Naive B cell (primary cell): ENCODE results near the gene AGAP2. TPM values are rescaled to one million over a fixed set of nuclear protein-coding genes. Genes with fewer than 3 reads are reported as not detected.
A peak's percentile ranks its signal among the peaks of the same experiment; 100 is the strongest.

ENCODE experiments used
- ATAC-seq, 2 donors: fragments of 150-1000 bp; cut with Tn5 transposase; 2 replicates each; pipeline ENCODE4 v1.10.0; 2021; ENCODE audit warnings: low read depth in 2 of 2, mild to moderate bottlenecking in 2 of 2, moderate library complexity in 2 of 2
- DNase-seq: peaks from one replicate; pipeline ENCODE4 v3.0.0; 2022
- H3K27ac Mint-ChIP-seq, 6 donors: one replicate each; pipeline ENCODE4 v1.8.0; 2020 to 2022; ENCODE audit warnings: mild to moderate bottlenecking in 6 of 6, mixed read lengths in 6 of 6, moderate library complexity in 5 of 6, inconsistent platforms in 2 of 6
- H3K27me3 Mint-ChIP-seq, 3 donors: one replicate each; pipeline ENCODE4 v1.8.0; 2021 to 2022; ENCODE audit warnings: mixed read lengths in 3 of 3, mild to moderate bottlenecking in 1 of 3
- H3K36me3 Mint-ChIP-seq, 2 donors: one replicate each; pipeline ENCODE4 v1.8.0; 2020 to 2022; ENCODE audit warnings: mixed read lengths in 2 of 2, inconsistent platforms in 1 of 2, mild to moderate bottlenecking in 1 of 2
- H3K4me1 Mint-ChIP-seq, 3 donors: one replicate each; pipeline ENCODE4 v1.8.0; 2020 to 2022; ENCODE audit warnings: mixed read lengths in 3 of 3, inconsistent platforms in 1 of 3, mild to moderate bottlenecking in 1 of 3, moderate library complexity in 1 of 3
- H3K4me3 Mint-ChIP-seq, 8 donors: one replicate each; pipeline ENCODE4 v1.8.0; 2020 to 2022; ENCODE audit warnings: mild to moderate bottlenecking in 8 of 8, mixed read lengths in 8 of 8, moderate library complexity in 8 of 8, inconsistent platforms in 2 of 8
- H3K9me3 Mint-ChIP-seq, 7 donors: one replicate each; pipeline ENCODE4 v1.8.0; 2020 to 2022; ENCODE audit warnings: mixed read lengths in 7 of 7, mild to moderate bottlenecking in 5 of 7, inconsistent platforms in 2 of 7, moderate library complexity in 1 of 7
- polyA plus RNA-seq, 6 donors: library from polyadenylated mRNA; unstranded; fragments of 300-500 nt; fragmentation: Illumina TruSeq; gene quantifications; one replicate each; pipeline ENCODE4 v1.2.3, GENCODE V29; 2021; ENCODE audit warnings: low read depth in 6 of 6

Gene AGAP2
- polyA plus RNA-seq, result 1 to 10 TPM; 1.2 to 4.0 (median 2.1) TPM

DNA sequence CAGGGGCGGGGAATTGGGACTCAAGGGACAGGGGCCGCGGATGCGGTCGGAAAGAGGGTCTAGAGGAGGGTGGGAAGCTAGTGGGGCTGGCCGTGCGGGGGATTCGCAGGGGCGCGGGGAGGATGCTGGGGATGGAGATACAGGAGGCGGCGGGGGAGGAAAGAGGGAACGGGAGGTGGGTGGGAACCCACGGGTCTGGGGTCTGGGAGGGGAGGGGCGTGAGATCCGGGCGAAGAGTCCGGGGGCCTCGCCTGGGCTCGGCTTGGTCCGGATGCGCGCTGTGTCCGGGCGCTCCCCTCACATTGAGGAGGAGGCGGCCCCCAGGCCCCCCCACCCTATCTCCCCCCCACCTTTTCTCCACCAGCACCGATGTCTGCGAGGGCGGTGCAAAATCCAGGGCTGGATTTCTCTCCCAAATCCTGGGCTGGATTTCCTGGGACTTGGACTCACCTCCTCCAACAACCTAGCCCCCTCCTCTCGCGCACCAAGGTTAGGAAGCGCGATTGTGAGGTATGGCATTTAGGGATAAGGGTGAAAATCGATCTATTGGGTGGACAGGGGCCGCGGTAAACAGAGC, at the start of gene AGAP2:
Gene AGAP2 (minus strand): TSS at position 82 of the 577 bp plus-strand sequence. CDS start 496 bp downstream, outside the sequence.
- Mint-ChIP-seq H3K4me3 (peak within 1 kb of the TSS in 5 of 8 donors; percentile 41 to 70 (median 55)), H3K27ac (peak within 1 kb of the TSS in 4 of 6 donors; percentile 29 to 88 (median 63)), H3K36me3 (peaks cover 8 to 13% of the 10 kb centered on the region in 2 donors), H3K4me1 (peaks cover 39 to 46% (median 44%) of the 10 kb centered on the region in 3 donors), H3K9me3 (no peaks in the 10 kb centered on the region), H3K27me3 (no peaks in the 10 kb centered on the region)
- no peak for DNase-seq
- no peak for ATAC-seq

DNA sequence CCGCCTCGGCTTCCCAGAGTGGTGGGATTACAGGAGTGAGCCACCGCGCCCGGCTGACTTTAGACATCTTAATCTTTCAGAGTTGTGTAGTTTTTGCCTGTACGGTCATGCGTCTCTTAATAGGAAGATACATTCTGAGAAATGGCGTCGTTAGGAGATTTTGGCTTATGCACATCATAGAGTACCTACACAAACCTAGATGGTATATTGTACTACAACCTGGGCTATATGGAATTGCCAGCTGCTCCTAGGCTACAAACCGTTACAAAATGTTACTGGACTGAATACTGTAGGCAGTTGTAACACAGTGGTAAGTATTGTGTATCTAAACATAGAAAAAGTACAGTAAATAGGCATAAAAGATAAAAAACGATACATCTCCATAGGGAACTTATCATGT, 45.3 kb upstream of the AGAP2 start:
- DNase-seq (no peak), ATAC-seq (no peak)
- no peaks in the 10 kb centered on the region for H3K9me3 Mint-ChIP-seq
- H3K4me3 Mint-ChIP-seq, result peak overlapping the region; percentile 64 to 100 (median 87)
- no peaks in the 10 kb centered on the region for H3K27me3 Mint-ChIP-seq
- H3K36me3 Mint-ChIP-seq, result no peaks in the 10 kb centered on the region
- H3K4me1 Mint-ChIP-seq, result peaks cover 16 to 32% (median 21%) of the 10 kb centered on the region in 3 donors
- peak overlapping the region in 3 of 6 donors; percentile 15 to 66 (median 52) for H3K27ac Mint-ChIP-seq

DNA sequence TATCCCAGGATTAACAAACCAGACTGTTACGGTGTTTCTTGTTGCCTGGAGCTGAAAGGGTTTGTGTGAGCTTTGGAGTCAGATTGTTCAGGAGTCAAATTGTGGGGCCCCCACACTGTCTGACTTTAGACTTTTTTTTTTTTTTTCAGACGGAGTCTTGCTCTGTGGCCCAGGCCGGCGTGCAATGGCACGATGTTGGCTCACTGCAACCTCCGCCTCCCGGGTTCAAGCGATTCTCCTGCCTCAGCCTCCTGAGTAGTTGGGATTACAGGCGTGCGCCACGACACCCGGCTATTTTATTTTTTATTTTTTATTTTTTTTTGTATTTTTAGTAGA, 44.9 kb upstream of the AGAP2 start:
- DNase-seq, result no peak
- Mint-ChIP-seq H3K4me3 (peak overlapping the region; percentile 92 to 100 (median 100)), H3K36me3 (no peaks in the 10 kb centered on the region), H3K9me3 (no peaks in the 10 kb centered on the region), H3K27ac (peak overlapping the region in 2 of 6 donors; percentile 96 to 97), H3K4me1 (peaks cover 16 to 32% (median 21%) of the 10 kb centered on the region in 3 donors), H3K27me3 (no peaks in the 10 kb centered on the region)
- ATAC-seq, result no peak

DNA sequence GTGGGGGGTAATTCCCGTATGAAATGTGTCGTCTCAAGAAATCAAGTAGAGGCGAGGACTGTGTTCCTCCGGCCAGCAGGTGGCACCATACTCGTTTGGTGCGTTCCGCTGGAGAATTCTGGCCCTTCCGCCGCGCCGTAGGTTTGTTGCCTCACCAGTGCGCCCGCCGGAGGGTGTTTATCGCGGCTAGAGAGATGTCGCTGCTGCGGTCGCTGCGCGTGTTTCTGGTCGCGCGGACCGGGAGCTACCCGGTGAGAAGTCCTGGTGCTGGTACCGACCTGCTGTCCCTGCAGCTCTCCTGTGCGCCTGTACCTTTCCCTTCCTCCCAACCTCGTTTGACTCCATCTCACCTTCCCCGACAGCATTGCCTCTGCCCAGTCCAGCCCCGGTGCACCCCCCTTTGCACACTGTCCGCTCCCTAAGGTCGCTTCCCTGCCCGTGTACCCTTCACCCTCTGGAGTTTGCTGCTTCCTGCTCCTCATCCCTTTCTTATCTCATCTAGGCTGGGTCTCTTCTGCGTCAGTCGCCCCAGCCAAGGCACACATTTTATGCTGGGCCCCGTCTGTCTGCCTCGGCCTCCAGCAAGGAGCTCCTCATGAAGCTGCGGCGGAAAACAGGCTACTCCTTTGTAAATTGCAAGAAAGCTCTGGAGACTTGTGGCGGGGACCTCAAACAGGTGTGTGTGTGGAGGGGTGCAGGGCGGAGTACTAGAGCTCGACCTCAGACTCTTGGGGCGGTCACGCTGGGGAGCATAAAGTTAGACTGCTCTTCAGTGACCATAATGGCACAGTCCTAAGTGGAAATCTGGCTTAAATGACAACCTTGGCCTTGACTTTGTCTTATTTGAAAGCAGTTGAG, 44.3 kb upstream of the AGAP2 start, which contains the start of gene TSFM:
Gene TSFM (plus strand): TSS at position 180 of the 858 bp plus-strand sequence. CDS start 15 bp downstream, at position 195.
- H3K27me3 Mint-ChIP-seq, result no peaks in the 10 kb centered on the region
- no peaks in the 10 kb centered on the region for H3K9me3 Mint-ChIP-seq
- ATAC-seq, result peak; percentile 87 to 95
- H3K4me1 Mint-ChIP-seq, result peaks cover 16 to 32% (median 21%) of the 10 kb centered on the region in 3 donors
- H3K4me3 Mint-ChIP-seq, result peak within 1 kb of the TSS; percentile 92 to 100 (median 100)
- DNase-seq, result peak; percentile 93
- H3K36me3 Mint-ChIP-seq, result no peaks in the 10 kb centered on the region
- peak within 1 kb of the TSS; percentile 96 to 99 (median 96) for H3K27ac Mint-ChIP-seq

DNA sequence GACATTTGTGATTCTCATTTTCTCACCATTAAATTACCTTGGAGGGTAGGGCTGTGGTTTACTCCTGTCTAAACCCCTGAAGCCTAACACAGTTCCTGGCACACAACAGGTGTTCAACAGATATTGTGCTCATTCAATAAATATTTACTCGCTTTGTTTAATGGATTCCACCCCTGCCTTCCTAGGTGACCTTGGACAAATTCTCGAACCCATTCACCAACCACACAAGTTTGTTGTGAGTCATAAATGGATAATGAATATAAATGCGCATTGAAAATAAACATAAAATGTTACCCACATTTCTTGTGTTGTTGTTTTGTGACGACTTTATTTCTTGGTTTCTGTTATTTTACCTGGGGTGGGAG, 43.7 kb upstream of the AGAP2 start:
- DNase-seq (no peak), ATAC-seq (no peak)
- no peaks in the 10 kb centered on the region for H3K27me3 Mint-ChIP-seq
- H3K27ac Mint-ChIP-seq, result peak overlapping the region in 5 of 6 donors; percentile 96 to 99 (median 97)
- peak overlapping the region in 7 of 8 donors; percentile 92 to 100 (median 100) for H3K4me3 Mint-ChIP-seq
- H3K36me3 Mint-ChIP-seq, result no peaks in the 10 kb centered on the region
- peaks cover 16 to 32% (median 21%) of the 10 kb centered on the region in 3 donors for H3K4me1 Mint-ChIP-seq
- no peaks in the 10 kb centered on the region for H3K9me3 Mint-ChIP-seq

DNA sequence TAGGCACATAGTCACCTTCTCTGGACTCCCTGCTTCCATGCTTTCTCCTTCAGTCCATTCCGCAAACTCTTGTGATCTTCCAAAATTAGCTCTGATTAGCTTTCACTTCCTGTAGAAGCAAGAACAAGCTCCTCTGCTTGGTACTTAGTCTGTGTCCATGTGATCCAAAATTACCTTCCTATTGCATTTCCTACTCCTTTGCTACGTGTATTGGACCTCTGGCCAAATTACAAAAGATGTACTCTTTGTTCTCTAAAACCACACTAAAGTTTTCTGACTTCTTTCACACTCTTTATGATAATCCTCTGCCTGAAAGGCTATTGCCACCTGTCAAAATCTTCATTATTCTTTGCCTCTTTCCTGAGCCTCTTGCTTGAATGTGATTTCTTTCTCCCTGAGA, 43.3 kb upstream of the AGAP2 start:
- H3K9me3 Mint-ChIP-seq, result no peaks in the 10 kb centered on the region
- peak overlapping the region in 3 of 6 donors; percentile 1 to 96 (median 8) for H3K27ac Mint-ChIP-seq
- H3K4me1 Mint-ChIP-seq, result peaks cover 16 to 32% (median 21%) of the 10 kb centered on the region in 3 donors
- ATAC-seq (no peak), DNase-seq (no peak)
- no peaks in the 10 kb centered on the region for H3K27me3 Mint-ChIP-seq
- H3K36me3 Mint-ChIP-seq, result no peaks in the 10 kb centered on the region
- H3K4me3 Mint-ChIP-seq, result peak overlapping the region in 1 of 8 donors; percentile 100

DNA sequence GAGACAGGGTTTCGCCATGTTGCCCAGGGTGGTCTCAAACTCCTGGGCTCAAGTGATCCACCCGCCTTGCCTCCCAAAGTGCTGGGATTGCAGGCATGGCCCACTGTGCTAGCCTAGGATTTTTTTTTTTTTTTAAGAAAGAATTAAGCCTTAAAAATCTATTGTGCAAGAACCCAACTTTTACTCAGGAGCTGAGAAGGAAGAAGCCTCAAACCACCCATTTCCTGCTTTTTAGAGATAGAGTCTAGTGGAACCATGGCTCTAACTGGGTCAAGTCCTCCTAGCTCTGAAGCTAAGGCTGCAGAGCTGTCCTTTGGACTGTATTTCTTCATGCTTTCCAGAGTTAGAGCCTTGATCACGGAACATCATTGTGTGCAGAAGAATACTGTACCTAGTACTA, 42.7 kb upstream of the AGAP2 start:
- DNase-seq (no peak), ATAC-seq (no peak)
- no peaks in the 10 kb centered on the region for H3K9me3 Mint-ChIP-seq
- peak overlapping the region in 1 of 8 donors; percentile 100 for H3K4me3 Mint-ChIP-seq
- no peaks in the 10 kb centered on the region for H3K27me3 Mint-ChIP-seq
- peak overlapping the region in 1 of 6 donors; percentile 96 for H3K27ac Mint-ChIP-seq
- H3K4me1 Mint-ChIP-seq, result peaks cover 16 to 27% (median 21%) of the 10 kb centered on the region in 3 donors
- H3K36me3 Mint-ChIP-seq, result no peaks in the 10 kb centered on the region

DNA sequence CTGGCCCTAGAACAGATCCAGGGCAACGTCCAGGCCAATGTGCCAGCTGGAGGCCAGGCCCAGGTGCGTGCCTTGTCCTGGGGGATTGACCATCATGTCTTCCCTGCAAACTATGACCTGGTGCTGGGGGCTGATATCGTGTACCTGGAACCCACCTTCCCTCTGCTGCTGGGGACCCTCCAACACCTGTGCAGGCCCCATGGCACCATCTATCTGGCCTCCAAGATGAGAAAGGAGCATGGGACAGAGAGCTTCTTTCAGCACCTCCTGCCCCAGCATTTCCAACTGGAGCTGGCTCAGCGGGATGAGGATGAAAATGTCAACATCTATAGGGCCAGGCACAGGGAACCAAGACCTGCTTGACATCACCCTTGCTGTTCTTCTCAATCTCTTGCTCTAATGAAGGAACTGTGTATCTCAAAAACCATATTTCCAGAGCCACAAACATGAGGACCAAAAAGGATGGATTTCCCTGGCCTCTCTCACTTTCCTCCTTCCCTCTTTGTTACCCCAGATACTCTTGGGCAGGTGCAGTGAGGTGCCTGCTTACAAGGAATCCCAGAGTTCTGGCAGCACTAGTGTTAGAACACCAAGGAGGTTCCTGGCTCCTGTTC, 41.8 kb upstream of the AGAP2 start:
- H3K36me3 Mint-ChIP-seq, result no peaks in the 10 kb centered on the region
- ATAC-seq, result no peak
- no peaks in the 10 kb centered on the region for H3K27me3 Mint-ChIP-seq
- peaks cover 16 to 26% (median 21%) of the 10 kb centered on the region in 3 donors for H3K4me1 Mint-ChIP-seq
- no peak for DNase-seq
- H3K4me3 Mint-ChIP-seq, result no peak overlapping the region
- H3K27ac Mint-ChIP-seq, result peak overlapping the region in 1 of 6 donors; percentile 70
- no peaks in the 10 kb centered on the region for H3K9me3 Mint-ChIP-seq

DNA sequence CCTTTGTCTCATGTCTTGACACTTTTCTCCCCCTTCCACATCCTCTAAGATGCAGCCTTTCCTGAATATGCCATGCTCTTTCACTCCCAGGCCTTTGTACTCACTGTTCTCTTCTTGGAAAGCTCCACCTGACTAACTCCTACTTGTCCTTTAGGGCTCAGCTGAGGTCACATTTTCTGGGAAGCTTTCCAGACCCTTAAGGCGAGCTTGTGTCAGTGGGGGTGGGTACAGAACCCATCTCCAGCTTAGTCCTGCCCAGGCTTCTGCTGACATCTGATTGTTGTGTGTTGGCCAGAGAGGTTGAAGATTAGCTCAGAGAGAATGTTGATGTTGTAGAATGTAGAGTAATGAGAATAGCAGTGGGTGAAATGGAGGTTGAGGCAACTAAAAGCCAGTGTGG, 41.2 kb upstream of the AGAP2 start:
- no peaks in the 10 kb centered on the region for H3K36me3 Mint-ChIP-seq
- H3K4me3 Mint-ChIP-seq, result no peak overlapping the region
- DNase-seq, result no peak
- ATAC-seq, result no peak
- H3K9me3 Mint-ChIP-seq, result no peaks in the 10 kb centered on the region
- H3K27me3 Mint-ChIP-seq, result no peaks in the 10 kb centered on the region
- peaks cover 16 to 26% (median 21%) of the 10 kb centered on the region in 3 donors for H3K4me1 Mint-ChIP-seq
- no peak overlapping the region for H3K27ac Mint-ChIP-seq

DNA sequence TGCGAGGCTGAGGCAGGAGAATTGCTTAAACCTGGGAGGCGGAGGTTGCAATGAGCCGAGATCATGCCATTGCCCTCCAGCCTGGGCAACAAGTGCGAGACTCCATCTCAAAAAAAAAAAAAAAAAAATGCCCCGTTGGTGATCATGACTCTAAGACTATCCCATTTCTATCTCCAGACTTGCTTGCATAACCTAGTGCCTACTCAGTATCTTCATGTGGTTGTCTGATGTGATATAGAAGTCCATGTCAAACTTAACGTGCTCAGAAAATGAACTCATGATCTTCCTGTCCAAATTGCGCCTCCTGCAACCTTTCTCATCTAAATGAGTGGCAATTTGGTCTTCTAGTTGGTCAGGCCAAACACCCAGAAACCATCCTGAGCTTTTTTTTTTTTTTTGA, 39.4 kb upstream of the AGAP2 start:
- no peaks in the 10 kb centered on the region for H3K27me3 Mint-ChIP-seq
- no peaks in the 10 kb centered on the region for H3K9me3 Mint-ChIP-seq
- DNase-seq (no peak), ATAC-seq (no peak)
- no peaks in the 10 kb centered on the region for H3K36me3 Mint-ChIP-seq
- no peak overlapping the region for H3K27ac Mint-ChIP-seq
- no peak overlapping the region for H3K4me3 Mint-ChIP-seq
- H3K4me1 Mint-ChIP-seq, result peaks cover 9 to 16% (median 15%) of the 10 kb centered on the region in 3 donors

DNA sequence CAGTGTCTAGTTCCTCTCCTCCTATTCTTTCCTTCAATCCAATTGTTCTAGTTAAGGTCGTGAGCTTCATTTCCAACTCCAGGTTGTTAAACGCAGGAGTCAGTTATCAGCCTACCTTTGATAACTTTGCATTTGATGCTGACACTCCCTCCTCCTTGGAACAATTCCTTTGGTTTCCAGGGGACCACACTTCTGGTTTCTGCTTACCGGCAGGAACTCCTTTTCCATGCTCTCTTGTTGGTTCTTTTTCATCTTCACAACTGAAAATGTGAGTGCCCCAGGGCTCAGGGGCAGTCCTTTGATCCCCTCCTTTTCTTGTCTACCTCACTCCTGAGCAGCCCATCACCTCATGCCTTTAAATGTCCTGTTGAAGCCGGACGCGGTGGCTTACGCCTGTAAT, 38.8 kb upstream of the AGAP2 start:
- H3K27me3 Mint-ChIP-seq, result no peaks in the 10 kb centered on the region
- H3K4me1 Mint-ChIP-seq, result peaks cover 5 to 13% (median 13%) of the 10 kb centered on the region in 3 donors
- H3K9me3 Mint-ChIP-seq, result no peaks in the 10 kb centered on the region
- ATAC-seq (no peak), DNase-seq (no peak)
- peak overlapping the region in 1 of 8 donors; percentile 37 for H3K4me3 Mint-ChIP-seq
- no peak overlapping the region for H3K27ac Mint-ChIP-seq
- no peaks in the 10 kb centered on the region for H3K36me3 Mint-ChIP-seq

DNA sequence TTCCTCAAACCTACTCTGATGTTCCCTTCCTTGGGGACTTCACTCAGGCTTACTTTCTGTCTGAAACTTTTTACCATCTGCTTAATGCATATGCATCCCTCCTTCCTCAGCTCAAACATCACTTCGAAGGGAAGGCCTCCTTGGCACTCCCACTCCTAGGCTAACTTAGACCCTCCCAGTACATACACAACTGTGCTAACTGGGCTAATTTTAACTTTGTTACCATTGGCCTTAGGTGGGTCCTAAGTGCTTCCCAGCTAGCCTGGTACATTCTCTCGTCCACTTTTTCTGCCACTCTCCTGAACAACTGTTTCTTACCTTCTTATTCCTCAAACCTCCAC, 37.7 kb upstream of the AGAP2 start:
- H3K27ac Mint-ChIP-seq, result no peak overlapping the region

DNA sequence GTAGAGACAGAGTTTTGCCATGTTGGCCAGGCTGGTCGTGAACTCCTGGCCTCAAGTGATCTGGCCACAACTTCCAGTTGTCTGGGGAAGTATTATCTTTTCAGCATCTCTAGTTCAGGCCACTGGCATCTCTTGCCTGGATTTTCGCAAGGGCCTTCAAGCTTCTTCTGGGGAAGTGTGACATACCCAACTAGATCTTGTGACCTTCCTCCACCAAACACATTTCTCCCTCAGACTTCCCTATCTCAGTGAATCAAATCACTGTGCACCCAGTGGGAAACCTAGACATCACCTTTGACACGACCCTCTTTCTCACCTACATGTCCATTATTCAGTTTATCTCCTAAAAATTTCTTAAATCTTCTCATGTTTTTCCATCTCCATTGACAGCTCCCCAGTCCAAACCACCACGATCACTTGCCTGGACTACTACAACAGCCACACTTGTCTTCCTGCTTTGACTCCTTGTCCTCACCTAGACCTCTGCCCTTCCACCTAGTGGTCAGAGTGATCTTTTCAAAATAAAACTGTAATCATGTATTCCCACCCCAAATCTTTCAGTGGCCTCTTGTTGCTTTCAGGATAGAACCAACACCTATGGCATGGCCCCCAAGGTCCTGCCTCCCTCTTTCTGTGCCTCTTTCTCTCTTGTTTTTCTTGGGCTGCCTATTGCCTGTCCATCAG, 37.2 kb upstream of the AGAP2 start:
- no peak for DNase-seq
- peaks cover 16 to 20% (median 19%) of the 10 kb centered on the region in 3 donors for H3K4me1 Mint-ChIP-seq
- H3K27ac Mint-ChIP-seq, result peak overlapping the region in 1 of 6 donors; percentile 36

More for the DNA sequence above, 37.7 kb upstream of the AGAP2 start:
- peak overlapping the region in 1 of 8 donors; percentile 54 for H3K4me3 Mint-ChIP-seq
- H3K27me3 Mint-ChIP-seq, result no peaks in the 10 kb centered on the region
- no peaks in the 10 kb centered on the region for H3K36me3 Mint-ChIP-seq
- DNase-seq (no peak), ATAC-seq (no peak)
- H3K9me3 Mint-ChIP-seq, result no peaks in the 10 kb centered on the region
- peaks cover 12 to 17% (median 16%) of the 10 kb centered on the region in 3 donors for H3K4me1 Mint-ChIP-seq

More for the DNA sequence above, 37.2 kb upstream of the AGAP2 start:
- Mint-ChIP-seq H3K27me3 (no peaks in the 10 kb centered on the region), H3K9me3 (no peaks in the 10 kb centered on the region), H3K36me3 (no peaks in the 10 kb centered on the region), H3K4me3 (peak overlapping the region in 3 of 8 donors; percentile 2 to 54 (median 12))
- ATAC-seq, result no peak
